HUES64 (cell line): ENCODE results near the gene ST8SIA6.
A peak's percentile ranks its signal among the peaks of the same experiment; 100 is the strongest.
"Not testable (repeated sequence)": the region's sequence is repeated elsewhere in the genome, so short reads cannot be mapped to it uniquely, and the experiment has no call there.

ENCODE experiments used
- H3K27ac ChIP-seq: 2 replicates; pipeline ENCODE4 v1.7.0; 2013; ENCODE audit warnings: low read depth, low read length, inconsistent platforms
- H3K27me3 ChIP-seq: 2 replicates; pipeline ENCODE4 v1.6.1; 2013; ENCODE audit warnings: mild to moderate bottlenecking, low read length; ENCODE audit not compliant: insufficient read depth
- H3K36me3 ChIP-seq: 2 replicates; pipeline ENCODE4 v1.6.1; 2013; ENCODE audit warnings: mild to moderate bottlenecking, low read length; ENCODE audit not compliant: insufficient read depth
- H3K4me1 ChIP-seq: 2 replicates; pipeline ENCODE4 v1.6.1; 2013; ENCODE audit warnings: mild to moderate bottlenecking, low read length, moderate library complexity; ENCODE audit not compliant: insufficient read depth
- H3K4me3 ChIP-seq: 2 replicates; pipeline ENCODE4 v1.5.1; 2013; ENCODE audit warnings: mild to moderate bottlenecking, low read length, moderate library complexity
- H3K9ac ChIP-seq: 2 replicates; pipeline ENCODE4 v1.6.1; 2013; ENCODE audit warnings: mild to moderate bottlenecking, low read depth, low read length
- H3K9me3 ChIP-seq: 2 replicates; pipeline ENCODE4 v1.6.1; 2013; ENCODE audit warnings: low read depth, low read length; ENCODE audit not compliant: insufficient read depth
- WGBS: fragments of 150-250, 120-280 bp; methylation state at CpG from one replicate; pipeline ENCODE4 v1.1.7; 2013; ENCODE audit warnings: missing lambda C conversion rate; 5-methylcytosine and 5-hydroxymethylcytosine counted together

Gene ST8SIA6

GRCh38 chr10:17409170-17409733, 45.1 kb downstream of the ST8SIA6 start:
- Histone ChIP-seq H3K27me3 (no peaks in the 10 kb centered on the region), H3K9ac (no peak overlapping the region)
- 96% methylated on average over 5 of the region's 5 CpGs for WGBS

DNA sequence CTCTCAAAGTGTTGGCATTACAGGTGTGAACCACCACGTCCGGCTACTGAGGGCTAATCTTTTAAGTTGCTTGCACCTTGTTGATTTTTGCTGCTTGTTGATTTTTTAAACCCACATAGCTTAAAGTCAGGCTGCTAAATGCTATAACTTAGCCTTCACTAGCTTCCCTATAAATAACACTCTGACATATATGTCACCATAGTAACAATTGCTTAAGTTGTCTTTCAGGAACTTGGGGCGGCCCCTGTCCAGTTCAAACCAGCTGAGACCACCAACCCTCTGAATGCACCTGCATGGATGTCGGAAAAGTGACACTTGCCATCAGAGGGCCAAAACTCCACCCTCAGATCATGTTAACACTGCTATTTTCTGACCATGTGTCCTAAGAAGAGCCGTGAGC, 47.3 kb downstream of the ST8SIA6 start:
- no peak overlapping the region for H3K9ac ChIP-seq
- H3K27ac ChIP-seq = no peak overlapping the region
- WGBS = 94% methylated on average over 5 of the region's 5 CpGs
- H3K4me3 ChIP-seq = no peak overlapping the region
- H3K36me3 ChIP-seq = no peaks in the 10 kb centered on the region
- H3K9me3 ChIP-seq = no peaks in the 10 kb centered on the region
- no peaks in the 10 kb centered on the region for H3K27me3 ChIP-seq
- H3K4me1 ChIP-seq = peaks cover 14% of the 10 kb centered on the region

More at GRCh38 chr10:17409170-17409733, 45.1 kb downstream of the ST8SIA6 start:
- Histone ChIP-seq H3K36me3 (no peaks in the 10 kb centered on the region), H3K27ac (no peak overlapping the region), H3K9me3 (no peaks in the 10 kb centered on the region), H3K4me1 (peaks cover 14% of the 10 kb centered on the region), H3K4me3 (no peak overlapping the region)

- Histone ChIP-seq H3K9me3 (no peaks in the 10 kb centered on the region), H3K9ac (peak overlapping the region; percentile 54; the same call in 1 of the 2 replicates), H3K27me3 (no peaks in the 10 kb centered on the region), H3K4me3 (0 out of 2 replicates have a peak overlapping the region, but pooled peaks have one; percentile 1), H3K36me3 (no peaks in the 10 kb centered on the region), H3K4me1 (peaks cover 14% of the 10 kb centered on the region), H3K27ac (peak overlapping the region; percentile 81)
- WGBS = 43% methylated on average over 6 of the region's 7 CpGs
Measured at GRCh38 chr10:17406036-17406834, 48.2 kb downstream of the ST8SIA6 start.

- no peak overlapping the region for H3K9ac ChIP-seq
- H3K27me3 ChIP-seq = no peaks in the 10 kb centered on the region
- peaks cover 14% of the 10 kb centered on the region for H3K4me1 ChIP-seq
- no peaks in the 10 kb centered on the region for H3K9me3 ChIP-seq
- H3K27ac ChIP-seq = no peak overlapping the region
- 87% methylated on average over 4 of the region's 4 CpGs for WGBS
- no peak overlapping the region for H3K4me3 ChIP-seq
- H3K36me3 ChIP-seq = no peaks in the 10 kb centered on the region
Measured at GRCh38 chr10:17403161-17403560, 51.2 kb downstream of the ST8SIA6 start.

DNA sequence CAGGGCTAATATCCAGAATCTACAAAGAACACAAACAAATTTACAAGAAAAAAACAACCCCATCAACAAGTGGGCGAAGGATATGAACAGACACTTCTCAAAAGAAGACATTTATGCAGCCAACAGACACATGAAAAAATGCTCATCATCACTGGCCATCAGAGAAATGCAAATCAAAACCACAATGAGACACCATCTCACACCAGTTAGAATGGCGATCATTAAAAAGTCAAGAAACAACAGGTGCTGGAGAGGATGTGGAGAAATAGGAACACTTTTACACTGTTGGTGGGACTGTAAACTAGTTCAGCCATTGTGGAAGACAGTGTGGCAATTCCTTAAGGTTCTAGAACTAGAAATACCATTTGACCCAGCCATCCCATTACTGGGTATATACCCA, 52.4 kb downstream of the ST8SIA6 start:
- H3K9me3 ChIP-seq, H3K4me3 ChIP-seq, H3K9ac ChIP-seq, H3K36me3 ChIP-seq, H3K27me3 ChIP-seq, H3K27ac ChIP-seq: not testable (repeated sequence)
- peaks cover 14% of the 10 kb centered on the region for H3K4me1 ChIP-seq
- 100% methylated on average over 1 of the region's 2 CpGs for WGBS

DNA sequence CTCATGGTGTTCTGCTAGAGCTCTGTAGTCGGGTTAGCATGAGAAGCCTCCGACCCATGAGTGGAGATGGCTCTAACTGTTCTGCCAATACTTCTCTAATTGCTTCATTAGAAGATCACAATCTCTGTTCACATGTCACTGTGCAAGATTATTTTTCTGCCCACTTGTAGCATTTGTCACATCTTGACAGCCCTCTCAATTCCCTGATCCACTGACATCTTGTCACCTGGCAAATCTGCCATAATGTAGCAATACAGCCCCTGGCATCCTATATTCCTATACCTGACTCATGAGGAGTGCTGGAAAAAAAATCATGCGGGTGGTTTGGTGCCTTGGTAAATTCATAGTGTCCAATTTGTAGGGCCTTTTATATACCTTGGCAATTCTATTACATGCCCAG, 58.4 kb downstream of the ST8SIA6 start:
- no peak overlapping the region for H3K4me3 ChIP-seq
- no peaks in the 10 kb centered on the region for H3K9me3 ChIP-seq
- 93% methylated on average over 3 of the region's 3 CpGs for WGBS
- no peaks in the 10 kb centered on the region for H3K4me1 ChIP-seq
- H3K27me3 ChIP-seq = no peaks in the 10 kb centered on the region
- H3K27ac ChIP-seq = no peak overlapping the region
- H3K9ac ChIP-seq = no peak overlapping the region
- H3K36me3 ChIP-seq = no peaks in the 10 kb centered on the region

- Histone ChIP-seq H3K27ac (no peak overlapping the region), H3K36me3 (no peaks in the 10 kb centered on the region), H3K4me1 (no peaks in the 10 kb centered on the region), H3K9ac (no peak overlapping the region), H3K4me3 (no peak overlapping the region), H3K27me3 (no peaks in the 10 kb centered on the region), H3K9me3 (no peaks in the 10 kb centered on the region)
- WGBS = 90% methylated on average over 6 of the region's 6 CpGs
Measured at GRCh38 chr10:17394854-17395253, 59.5 kb downstream of the ST8SIA6 start.

GRCh38 chr10:17387861-17388503, 66.4 kb downstream of the ST8SIA6 start:
- Histone ChIP-seq H3K9ac (no peak overlapping the region), H3K4me1 (peaks cover 12% of the 10 kb centered on the region), H3K27ac (no peak overlapping the region), H3K9me3 (no peaks in the 10 kb centered on the region), H3K36me3 (no peaks in the 10 kb centered on the region), H3K27me3 (no peaks in the 10 kb centered on the region), H3K4me3 (no peak overlapping the region)
- WGBS = 61% methylated on average over 5 of the region's 6 CpGs

- H3K9me3 ChIP-seq = no peaks in the 10 kb centered on the region
Measured at GRCh38 chr10:17386616-17387075, 67.7 kb downstream of the ST8SIA6 start.

DNA sequence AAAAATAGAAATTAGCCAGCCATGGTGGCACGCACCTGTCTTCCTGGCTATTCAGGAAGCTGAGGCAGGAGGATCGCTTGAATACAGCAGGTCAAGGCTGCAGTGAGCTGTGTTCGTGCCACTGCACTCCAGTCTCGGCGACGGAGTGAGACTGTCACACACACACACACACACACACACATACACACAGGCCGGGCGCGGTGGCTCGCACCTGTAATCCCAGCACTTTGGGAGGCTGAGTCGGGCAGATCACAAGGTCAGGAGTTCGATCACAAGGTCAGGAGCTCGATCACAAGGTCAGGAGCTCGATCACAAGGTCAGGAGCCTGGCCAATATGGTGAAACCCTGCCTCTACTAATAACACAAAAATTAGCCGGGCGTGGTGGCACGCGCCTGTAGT, 68.4 kb downstream of the ST8SIA6 start:
- no peaks in the 10 kb centered on the region for H3K27me3 ChIP-seq
- H3K27ac ChIP-seq = no peak overlapping the region
- H3K9me3 ChIP-seq = no peaks in the 10 kb centered on the region
- H3K9ac ChIP-seq = no peak overlapping the region
- H3K36me3 ChIP-seq = no peaks in the 10 kb centered on the region
- H3K4me3 ChIP-seq = no peak overlapping the region
- H3K4me1 ChIP-seq = peaks cover 18% of the 10 kb centered on the region
- WGBS = 98% methylated on average over 18 of the region's 18 CpGs

More at GRCh38 chr10:17386616-17387075, 67.7 kb downstream of the ST8SIA6 start:
- no peaks in the 10 kb centered on the region for H3K36me3 ChIP-seq
- peaks cover 12% of the 10 kb centered on the region for H3K4me1 ChIP-seq
- H3K4me3 ChIP-seq = no peak overlapping the region
- H3K27me3 ChIP-seq = no peaks in the 10 kb centered on the region
- WGBS = 95% methylated on average over 15 of the region's 15 CpGs
- no peak overlapping the region for H3K9ac ChIP-seq
- H3K27ac ChIP-seq = no peak overlapping the region

DNA sequence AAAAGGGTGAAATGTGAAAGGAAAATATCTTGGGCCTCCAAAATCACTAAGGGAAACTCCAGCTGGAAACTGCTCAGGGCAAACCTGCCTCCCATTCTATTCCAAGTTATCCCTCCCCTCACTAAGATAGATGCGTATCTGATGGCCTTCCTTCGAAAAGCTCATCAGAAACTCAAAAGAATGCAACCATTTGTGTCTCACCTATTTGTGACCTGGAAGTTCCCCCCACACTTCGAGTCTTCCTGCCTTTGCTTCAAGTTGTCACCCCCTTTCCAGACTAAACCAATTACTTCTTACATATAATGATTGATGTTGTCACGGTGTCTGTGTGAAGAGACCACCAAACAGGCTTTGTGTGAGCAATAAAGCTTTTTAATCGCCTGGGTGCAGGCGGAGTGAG, 69.3 kb downstream of the ST8SIA6 start:
- Histone ChIP-seq H3K4me3 (no peak overlapping the region), H3K27ac (no peak overlapping the region), H3K36me3 (no peaks in the 10 kb centered on the region), H3K4me1 (peaks cover 28% of the 10 kb centered on the region), H3K27me3 (no peaks in the 10 kb centered on the region), H3K9me3 (no peaks in the 10 kb centered on the region), H3K9ac (no peak overlapping the region)
- WGBS = 76% methylated on average over 6 of the region's 6 CpGs
